HepG2 (cell line): Measurements from ENCODE around the gene TOMM20. TPM values are rescaled to one million over a fixed set of nuclear protein-coding genes. Genes with fewer than 3 reads are reported as not detected.

ENCODE experiments used
- BATF2 ChIP-seq: sonication (generic); formaldehyde crosslinking; IDR thresholded peaks from 2 replicates; pipeline ENCODE4 v1.8.0; 2022; ENCODE audit warnings: mild to moderate bottlenecking, missing genetic modification reagents, moderate library complexity
- BRD4 ChIP-seq: sonication (generic); formaldehyde crosslinking; IDR thresholded peaks from 2 replicates; pipeline ENCODE4 v1.4.0; 2020; ENCODE audit warnings: missing genetic modification reagents
- CCDC6 ChIP-seq: sonication (generic); formaldehyde crosslinking; IDR thresholded peaks from 2 replicates; pipeline ENCODE4 v1.8.1; 2022; ENCODE audit warnings: mild to moderate bottlenecking, missing genetic modification reagents, moderate library complexity
- DBP ChIP-seq: sonication (generic); formaldehyde crosslinking; IDR thresholded peaks from 2 replicates; pipeline ENCODE4 v1.4.0; 2020; ENCODE audit warnings: missing genetic modification reagents; ENCODE audit errors: not compliant biosample characterization
- HOXA9 ChIP-seq: sonication (generic); formaldehyde crosslinking; IDR thresholded peaks from 2 replicates; pipeline ENCODE4 v1.8.1; 2022; ENCODE audit warnings: missing genetic modification reagents, mild to moderate bottlenecking, moderate library complexity, borderline replicate concordance
- HOXD1 ChIP-seq: sonication (generic); formaldehyde crosslinking; IDR thresholded peaks from 2 replicates; pipeline ENCODE4 v1.5.0; 2020; ENCODE audit warnings: missing genetic modification reagents
- ISX ChIP-seq: sonication (generic); formaldehyde crosslinking; conservative IDR thresholded peaks from 2 replicates; pipeline ENCODE4 v1.5.0; 2020; ENCODE audit warnings: missing genetic modification reagents
- KMT2A ChIP-seq: sonication (generic); formaldehyde crosslinking; IDR thresholded peaks from 2 replicates; pipeline ENCODE4 v1.4.0; 2020; ENCODE audit warnings: missing genetic modification reagents
- MZF1 ChIP-seq: sonication (generic); formaldehyde crosslinking; IDR thresholded peaks from 2 replicates; pipeline ENCODE4 v1.8.1; 2023; ENCODE audit warnings: mild to moderate bottlenecking, missing genetic modification reagents, borderline replicate concordance
- NR3C1 ChIP-seq: sonication (generic); formaldehyde crosslinking; IDR thresholded peaks from 2 replicates; pipeline ENCODE4 v1.4.0; 2020; ENCODE audit warnings: missing genetic modification reagents
- RBFOX2 ChIP-seq: fragments of 200-400 bp; formaldehyde crosslinking; IDR thresholded peaks from 2 replicates; pipeline ENCODE4 v1.6.1; 2017; ENCODE audit warnings: low read depth, mild to moderate bottlenecking, low read length
- SMAD9 ChIP-seq: sonication (generic); formaldehyde crosslinking; IDR thresholded peaks from 2 replicates; pipeline ENCODE4 v1.5.1; 2020; ENCODE audit warnings: mild to moderate bottlenecking, missing genetic modification reagents
- SNAPC2 ChIP-seq: sonication (generic); formaldehyde crosslinking; IDR thresholded peaks from 2 replicates; pipeline ENCODE4 v1.8.1; 2022; ENCODE audit warnings: mild to moderate bottlenecking, missing genetic modification reagents
- TRAFD1 ChIP-seq: sonication (generic); formaldehyde crosslinking; IDR thresholded peaks from 2 replicates; pipeline ENCODE4 v1.5.1; 2020; ENCODE audit warnings: missing genetic modification reagents, mild to moderate bottlenecking, borderline replicate concordance
- U2AF1 ChIP-seq: fragments of 200-400 bp; formaldehyde crosslinking; optimal IDR thresholded peaks from 2 replicates; pipeline ENCODE3; 2017; ENCODE audit warnings: mild to moderate bottlenecking, low read depth, low read length
- ZBTB39 ChIP-seq: sonication (generic); formaldehyde crosslinking; IDR thresholded peaks from 2 replicates; pipeline ENCODE4 v1.5.0; 2020; ENCODE audit warnings: missing genetic modification reagents
- ZNF160 ChIP-seq: sonication (generic); formaldehyde crosslinking; IDR thresholded peaks from 2 replicates; pipeline ENCODE4 v1.8.0; 2022; ENCODE audit warnings: mild to moderate bottlenecking, inconsistent platforms, missing genetic modification reagents
- ZNF562 ChIP-seq: sonication (generic); formaldehyde crosslinking; IDR thresholded peaks from 2 replicates; pipeline ENCODE4 v1.8.0; 2022; ENCODE audit warnings: missing genetic modification reagents, borderline replicate concordance
- ZNF616 ChIP-seq: sonication (generic); formaldehyde crosslinking; IDR thresholded peaks from 2 replicates; pipeline ENCODE4 v1.5.0; 2020; ENCODE audit warnings: low read depth, mild to moderate bottlenecking, missing genetic modification reagents
- polyA plus RNA-seq, 8 experiments: library from polyadenylated mRNA; depleted of rRNA in 3 of 8; stranded (reverse) in 7 of 8; unstranded in 1 of 8; fragments of >200 nt; fragmentation: Illumina TruSeq in 4 of 8; extraction: Trizol in 4 of 8; gene quantifications; 2 replicates each; pipeline versions ENCODE4 v1.2.1 to v1.2.3, GENCODE V29; 2011 to 2016; ENCODE audit warnings: low read depth in 4 of 8, missing spikeins in 1 of 8, mixed read lengths in 1 of 8; ENCODE audit not compliant: insufficient read depth in 1 of 8
- total RNA-seq, 5 experiments: library from RNA; depleted of rRNA; stranded (reverse); fragments of >200 nt; fragmentation: Illumina TruSeq; extraction: Trizol; gene quantifications; 2 replicates each; pipeline ENCODE4 v1.2.3, GENCODE V29; 2016; ENCODE audit warnings: low read depth in 1 of 5
- TF ChIP-seq, protein P1 (sequence below): sonication (generic); formaldehyde crosslinking; IDR thresholded peaks from 2 replicates; pipeline ENCODE4 v1.4.0; 2020; ENCODE audit warnings: mild to moderate bottlenecking, missing genetic modification reagents

The TOMM20 gene
- total and polyA plus RNA-seq, 2 of the 13 experiments (the other 11 are each of a cell fraction or from before 2014, with no cell fraction given) = 153 to 376 TPM

- TF ChIP-seq ZNF562 (CRISPR knock-in tag) = no peak
- TF ChIP-seq HOXA9 (CRISPR knock-in tag) = no peak; the same call in 1 of the 2 replicates
- TF ChIP-seq MZF1 (CRISPR knock-in tag) = no peak
- TF ChIP-seq BRD4 (CRISPR knock-in tag) = no peak
- TF ChIP-seq KMT2A (CRISPR knock-in tag) = 0 out of 2 replicates have a peak, but pooled peaks have one; percentile 11
- TF ChIP-seq TRAFD1 (CRISPR knock-in tag) = no peak
- no peak for TF ChIP-seq U2AF1
- TF ChIP-seq ZBTB39 (CRISPR knock-in tag) = no peak
- no peak for TF ChIP-seq SMAD9 (CRISPR knock-in tag)
- peak; percentile 1; the same call in 1 of the 2 replicates for TF ChIP-seq BATF2 (CRISPR knock-in tag)
- no peak for TF ChIP-seq ZNF160 (CRISPR knock-in tag)
- no peak for TF ChIP-seq ISX (CRISPR knock-in tag)
- TF ChIP-seq NR3C1 = no peak
- TF ChIP-seq ZNF616 = no peak
- TF ChIP-seq SNAPC2 = 0 out of 2 replicates have a peak, but pooled peaks have one; percentile 15
- TF ChIP-seq, protein P1, sequence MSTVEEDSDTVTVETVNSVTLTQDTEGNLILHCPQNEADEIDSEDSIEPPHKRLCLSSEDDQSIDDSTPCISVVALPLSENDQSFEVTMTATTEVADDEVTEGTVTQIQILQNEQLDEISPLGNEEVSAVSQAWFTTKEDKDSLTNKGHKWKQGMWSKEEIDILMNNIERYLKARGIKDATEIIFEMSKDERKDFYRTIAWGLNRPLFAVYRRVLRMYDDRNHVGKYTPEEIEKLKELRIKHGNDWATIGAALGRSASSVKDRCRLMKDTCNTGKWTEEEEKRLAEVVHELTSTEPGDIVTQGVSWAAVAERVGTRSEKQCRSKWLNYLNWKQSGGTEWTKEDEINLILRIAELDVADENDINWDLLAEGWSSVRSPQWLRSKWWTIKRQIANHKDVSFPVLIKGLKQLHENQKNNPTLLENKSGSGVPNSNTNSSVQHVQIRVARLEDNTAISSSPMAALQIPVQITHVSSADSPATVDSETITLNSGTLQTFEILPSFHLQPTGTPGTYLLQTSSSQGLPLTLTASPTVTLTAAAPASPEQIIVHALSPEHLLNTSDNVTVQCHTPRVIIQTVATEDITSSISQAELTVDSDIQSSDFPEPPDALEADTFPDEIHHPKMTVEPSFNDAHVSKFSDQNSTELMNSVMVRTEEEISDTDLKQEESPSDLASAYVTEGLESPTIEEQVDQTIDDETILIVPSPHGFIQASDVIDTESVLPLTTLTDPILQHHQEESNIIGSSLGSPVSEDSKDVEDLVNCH (CRISPR knock-in tag) = no peak
- TF ChIP-seq HOXD1 (CRISPR knock-in tag) = no peak
- TF ChIP-seq RBFOX2 = no peak; the same call in 1 of the 2 replicates
- no peak for TF ChIP-seq CCDC6
- no peak for TF ChIP-seq DBP (CRISPR knock-in tag)
These were observed 54.1 kb downstream of the TOMM20 start (continued) for GRCh38 chr1:235074523-235075047.
